HG03439 (cell line): ENCODE results near the gene PCGF2.

Experiments
- ATAC-seq: cut with Tn5 transposase; IDR thresholded peaks from one replicate; pipeline ENCODE4 v1.9.1; 2021; ENCODE audit warnings: mild to moderate bottlenecking, moderate library complexity; ENCODE audit not compliant: unreplicated experiment

PCGF2 gene

DNA sequence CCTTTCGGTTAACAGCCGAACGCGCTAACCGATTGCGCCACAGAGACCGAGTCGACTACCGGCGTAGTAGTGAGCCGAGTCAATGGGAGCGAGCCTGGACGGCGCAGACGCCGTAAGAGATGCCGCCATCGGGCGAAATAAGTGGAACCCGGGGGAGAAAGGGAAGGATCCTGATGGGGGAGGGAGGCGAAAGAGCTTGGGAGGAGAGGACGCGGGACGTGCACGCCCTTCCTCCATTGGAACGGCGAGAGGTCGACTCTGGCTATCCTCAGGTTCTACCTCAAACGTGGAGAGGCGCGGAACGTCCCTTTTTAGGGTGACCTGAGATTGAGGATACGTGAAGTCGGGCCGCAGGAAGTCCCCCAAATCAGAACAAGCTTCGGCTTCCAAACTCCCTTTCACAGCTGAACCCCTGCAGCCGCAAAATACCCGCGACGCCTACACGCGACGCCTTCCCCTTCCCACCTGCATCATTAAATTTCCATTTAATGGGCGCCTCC is 3.7 kb upstream of the PCGF2 start:
- ATAC-seq = peak; percentile 27

DNA sequence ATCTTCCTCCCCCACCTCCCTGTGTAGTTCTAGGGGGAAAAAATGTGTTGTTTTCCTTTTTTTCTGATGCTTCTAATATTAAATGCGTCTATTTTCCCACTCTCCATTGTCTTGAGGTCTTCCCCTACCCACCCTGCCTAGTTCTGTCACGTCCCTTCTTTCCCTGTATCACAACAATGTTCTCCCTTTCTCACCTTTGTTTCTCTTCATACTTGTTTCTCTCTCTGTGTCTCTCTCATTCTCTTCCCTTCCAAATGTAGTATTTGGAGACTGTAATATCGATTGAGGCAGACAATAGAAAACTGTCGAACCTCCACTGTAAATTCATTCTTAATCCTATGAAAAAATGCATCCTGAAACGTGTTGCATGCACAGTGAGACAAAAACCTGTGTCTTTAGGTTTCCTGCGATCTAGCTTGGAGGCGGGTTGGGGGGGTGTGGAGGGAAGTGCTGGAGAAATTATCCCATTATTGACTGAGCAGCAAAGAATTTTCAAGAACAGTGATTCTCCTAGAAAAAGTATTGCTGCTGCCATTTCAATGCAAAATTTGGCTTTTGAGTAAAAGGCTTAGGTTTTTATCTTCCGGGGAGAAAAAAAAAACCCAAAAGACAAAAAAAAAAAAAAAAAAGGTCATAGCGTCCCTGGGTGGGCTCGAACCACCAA is 3.1 kb upstream of the PCGF2 start:
- ATAC-seq = no peak

DNA sequence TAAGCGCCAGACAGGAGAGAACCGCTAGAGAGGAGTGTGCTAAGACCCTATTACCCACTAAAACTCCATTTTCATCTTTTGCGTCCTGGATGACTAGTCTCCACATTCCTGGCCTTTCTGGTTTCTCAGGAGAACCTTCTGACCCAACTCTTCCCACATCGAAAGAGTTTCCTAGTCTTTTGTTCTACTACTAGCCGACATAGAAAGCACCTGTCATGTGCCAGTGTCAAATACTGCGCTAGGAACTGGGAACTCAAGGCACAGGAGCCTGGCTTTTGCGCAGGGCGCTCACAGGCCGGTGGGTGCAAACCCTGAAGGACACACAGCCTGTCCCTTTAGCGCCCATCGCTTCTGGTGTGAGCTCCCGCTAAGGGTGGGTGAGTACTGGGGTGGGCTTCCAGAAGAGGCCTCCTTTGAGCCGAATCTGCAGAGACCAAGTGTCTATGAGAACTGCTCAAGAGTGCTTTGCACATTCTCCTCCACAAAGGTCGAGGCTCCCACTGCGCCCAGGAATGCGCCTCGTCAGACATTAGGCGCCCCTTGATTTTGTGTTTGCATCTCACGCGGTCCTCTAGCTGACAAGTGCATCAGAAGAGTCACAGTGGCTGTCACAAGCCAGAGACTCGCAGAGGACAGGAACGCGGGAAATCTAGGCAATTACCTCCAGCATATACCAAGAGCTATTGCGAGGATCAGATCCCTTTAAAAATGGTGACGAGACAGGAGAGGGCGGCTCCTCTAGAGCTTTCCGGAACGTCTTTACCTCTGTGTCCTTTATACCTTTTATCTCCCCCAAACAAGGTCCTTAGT is 2.4 kb upstream of the PCGF2 start:
- ATAC-seq = no peak

DNA sequence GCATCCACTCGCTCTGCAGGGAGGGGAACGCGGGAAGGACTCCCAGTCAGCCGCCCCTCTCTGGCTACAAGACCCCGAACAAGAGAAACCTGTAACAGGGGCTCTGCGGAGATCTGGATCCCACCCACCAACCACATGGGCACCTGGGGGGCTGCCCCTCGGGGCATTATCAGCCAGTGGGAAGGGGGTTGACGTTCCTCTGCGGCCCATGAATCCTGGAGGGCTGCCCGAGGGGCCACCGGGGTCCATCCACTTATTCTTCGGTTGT is 1.8 kb upstream of the PCGF2 start:
- no peak for ATAC-seq

DNA sequence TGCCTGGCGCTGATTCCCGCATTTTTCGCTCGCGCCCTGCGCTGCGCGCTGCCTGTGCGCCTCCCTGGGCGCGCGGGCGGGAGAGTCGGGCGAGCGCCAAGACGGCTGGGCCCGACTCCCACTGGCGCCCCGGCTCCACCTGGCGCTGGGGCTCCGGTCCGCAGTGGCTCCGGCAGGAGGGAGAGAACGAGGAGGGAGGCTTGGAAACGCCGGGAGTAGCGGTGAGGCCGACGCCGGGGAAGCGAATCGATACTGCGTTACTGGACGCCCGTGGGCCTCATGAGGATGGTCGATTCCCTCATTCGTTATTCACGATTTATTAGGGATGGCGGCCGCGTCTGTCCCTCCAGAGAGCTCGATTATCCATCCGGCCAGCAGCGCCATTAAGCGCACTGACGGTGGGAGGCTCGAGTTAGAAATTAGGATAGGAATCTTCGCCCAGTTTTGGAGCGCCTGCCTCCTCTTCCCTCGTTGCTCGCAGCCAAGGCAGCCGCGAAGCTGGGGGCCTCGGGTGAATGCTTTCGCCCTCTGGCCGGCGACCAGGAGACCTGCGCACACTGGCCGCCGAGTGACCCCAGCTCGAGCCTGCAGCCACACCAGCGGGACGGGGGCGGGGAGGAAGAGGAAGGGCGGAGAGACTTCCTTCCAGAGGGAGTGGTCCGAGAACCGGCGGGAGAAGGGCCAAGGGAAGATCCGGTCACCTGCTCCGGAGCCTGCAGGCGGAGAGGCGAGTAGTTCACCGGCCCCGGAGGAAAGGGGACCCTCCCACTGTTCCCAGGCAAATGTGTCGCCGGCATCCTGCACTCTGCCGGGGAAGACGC is 1.3 kb upstream of the PCGF2 start:
- no peak for ATAC-seq

DNA sequence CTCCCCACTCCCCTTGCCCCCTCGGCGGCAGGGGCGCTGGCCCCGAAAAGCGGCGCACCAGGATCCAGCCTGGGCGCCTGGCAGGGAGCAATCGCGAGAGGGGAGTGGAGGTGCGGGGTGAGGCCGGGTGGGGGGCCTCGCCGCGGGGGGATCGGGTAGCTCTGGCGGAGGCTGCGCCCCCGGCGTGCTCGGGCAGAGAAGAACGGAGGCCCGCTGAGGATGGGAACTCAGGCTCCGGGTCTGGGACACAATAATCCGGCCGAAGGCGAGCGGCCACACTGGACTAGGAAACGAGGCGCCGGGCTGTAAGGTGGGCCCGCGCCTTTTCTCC is 721 bp upstream of the PCGF2 start:
- no peak for ATAC-seq

DNA sequence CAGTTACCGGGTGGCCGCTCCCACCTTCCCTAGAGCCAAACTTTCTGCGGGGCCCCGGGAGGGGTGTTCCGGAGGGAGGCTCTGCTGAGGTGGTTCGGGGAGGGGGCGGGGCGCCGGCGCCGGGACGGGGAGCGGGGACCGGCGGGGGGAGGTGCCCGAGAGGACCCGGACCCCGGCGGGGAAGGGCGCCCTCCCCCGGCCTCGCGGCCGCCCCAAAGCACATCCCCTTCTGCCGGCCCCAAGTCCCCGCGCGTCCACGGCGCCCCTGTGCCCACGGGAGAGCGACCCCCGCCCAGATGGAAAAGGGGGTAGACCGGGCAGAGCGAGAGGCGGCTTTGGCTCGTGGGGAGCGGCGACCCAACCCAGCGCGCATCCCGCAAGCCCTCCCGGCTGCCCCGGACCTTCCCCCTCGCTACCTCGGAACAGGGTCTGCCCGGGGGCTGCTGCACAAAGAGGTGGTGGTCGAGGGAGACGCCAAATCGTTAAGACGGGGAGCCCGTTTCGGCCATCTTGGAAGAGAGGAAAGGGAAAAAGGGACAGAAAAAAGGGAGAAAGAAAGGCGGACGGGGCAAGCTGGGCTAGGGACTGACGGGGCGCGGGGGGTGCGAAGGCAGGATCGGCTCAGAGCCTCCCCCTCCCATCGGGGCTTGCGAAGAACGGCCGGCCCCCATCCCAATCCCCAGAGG is 530 bp downstream of the PCGF2 start:
- ATAC-seq = no peak

DNA sequence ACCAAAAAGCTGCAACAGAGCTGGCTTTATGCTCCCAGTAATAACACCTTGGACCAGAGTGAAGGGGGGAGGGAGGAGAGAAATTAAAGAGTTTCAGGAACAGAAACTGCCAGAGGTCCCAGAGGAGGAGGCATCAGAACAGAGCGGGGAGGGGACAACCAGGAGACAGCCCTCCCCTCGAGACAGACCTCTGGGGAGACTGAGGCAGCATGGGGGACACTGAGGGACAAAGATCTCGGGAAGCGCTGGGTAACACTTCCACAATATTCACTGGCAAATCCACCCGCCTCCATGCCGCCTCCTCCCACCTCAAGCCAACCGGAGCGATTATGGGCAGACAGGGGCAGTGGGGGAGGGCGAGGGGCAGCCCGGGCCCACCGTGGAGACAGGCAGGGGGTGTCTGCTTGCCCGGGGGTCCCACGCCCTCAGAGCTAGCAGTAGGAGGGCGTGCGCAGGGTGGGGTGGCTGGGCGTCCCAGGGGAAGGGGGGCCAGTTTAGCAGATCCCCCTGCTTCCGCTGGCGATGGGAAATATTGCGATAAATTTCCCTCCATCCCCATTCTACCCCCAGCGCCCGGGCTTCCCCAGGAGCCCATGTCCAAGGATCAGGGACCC is 1.2 kb downstream of the PCGF2 start:
- no peak for ATAC-seq

DNA sequence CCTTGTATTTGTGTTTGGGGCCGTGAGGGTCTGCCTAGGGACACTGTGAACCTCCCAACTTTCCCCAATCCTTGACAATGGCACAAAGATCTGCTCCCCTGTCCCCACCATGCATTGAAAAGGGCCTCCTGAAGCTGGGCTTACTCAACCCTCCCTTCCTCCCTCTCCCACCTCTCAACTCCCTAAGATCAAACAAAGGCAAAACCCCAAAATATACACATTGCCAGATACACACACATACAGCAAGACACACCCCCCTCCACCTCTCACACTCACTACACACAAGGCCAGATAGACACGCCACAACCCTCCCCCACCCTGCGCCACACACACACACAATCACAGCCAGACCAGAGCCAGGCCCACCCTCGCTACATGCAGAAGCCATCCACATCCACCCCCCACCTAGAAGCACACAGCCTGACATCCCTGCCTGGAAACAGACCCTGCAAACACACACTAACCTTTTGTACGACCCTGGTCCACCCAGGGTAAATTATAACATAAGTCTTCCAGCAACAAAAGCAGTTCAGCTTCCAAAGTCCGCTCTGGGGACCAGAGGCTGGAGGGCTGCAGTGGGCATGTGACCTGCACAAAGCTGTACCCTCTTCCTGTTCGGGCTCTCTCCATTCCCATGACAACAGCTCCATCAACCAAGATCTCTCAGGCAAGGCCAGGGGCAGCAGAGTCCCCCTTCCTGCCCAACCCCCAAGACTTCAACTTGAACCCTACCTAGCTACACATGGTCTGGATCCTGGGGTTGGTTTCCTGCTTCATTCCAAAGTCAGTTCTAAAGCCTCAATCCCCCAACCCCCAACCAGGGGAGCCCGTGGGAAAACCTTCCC is 1.9 kb downstream of the PCGF2 start:
- no peak for ATAC-seq

DNA sequence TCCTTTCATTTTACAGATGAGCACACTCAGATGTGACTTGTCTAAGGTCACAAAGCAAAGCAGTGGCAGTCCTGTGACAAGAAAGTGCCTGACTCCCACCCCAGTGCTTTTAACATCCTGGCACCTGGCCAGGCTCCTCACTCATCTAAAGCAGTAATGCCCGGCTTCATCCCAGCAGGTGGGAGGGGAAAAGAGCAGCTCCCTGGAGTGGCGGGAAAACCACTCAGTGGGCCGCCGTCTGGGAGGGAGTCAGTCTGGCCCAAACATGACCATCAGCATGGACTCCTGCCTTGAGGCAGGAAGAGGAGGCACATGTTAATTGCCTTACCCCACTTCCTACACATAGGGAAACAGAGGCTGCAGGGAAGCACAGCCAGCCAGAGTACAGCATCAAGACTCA is 2.6 kb downstream of the PCGF2 start:
- ATAC-seq = no peak

DNA sequence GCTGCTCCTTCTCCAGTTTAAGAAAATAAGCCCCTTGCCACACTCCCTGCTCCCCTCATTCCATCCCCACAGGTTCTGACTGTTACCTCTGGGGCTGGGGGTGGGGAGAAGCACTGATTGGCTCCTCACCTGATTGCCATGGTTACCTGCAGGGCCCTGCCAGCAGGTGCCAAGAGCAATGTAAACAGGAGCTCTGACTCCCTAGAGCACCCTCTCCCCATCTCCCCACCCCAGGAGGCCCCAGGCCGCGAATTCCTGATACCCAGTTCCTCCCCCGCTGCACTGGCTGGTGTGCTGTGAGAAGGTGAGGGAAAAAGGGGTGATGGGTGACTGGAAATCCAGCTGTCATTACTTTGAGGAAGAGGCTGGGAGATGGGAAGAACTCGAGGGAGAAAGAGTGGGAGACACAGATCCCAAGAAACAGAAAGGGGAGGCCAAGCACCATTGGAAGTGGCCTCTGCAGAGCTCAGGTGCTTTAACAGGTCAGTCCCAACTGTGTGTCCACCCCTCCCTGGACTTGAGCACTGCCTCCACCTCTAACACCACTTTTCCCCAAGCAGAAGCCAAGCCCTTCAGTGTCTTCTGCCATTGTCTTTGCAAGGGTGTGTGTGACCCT is 4.5 kb downstream of the PCGF2 start:
- ATAC-seq = no peak

DNA sequence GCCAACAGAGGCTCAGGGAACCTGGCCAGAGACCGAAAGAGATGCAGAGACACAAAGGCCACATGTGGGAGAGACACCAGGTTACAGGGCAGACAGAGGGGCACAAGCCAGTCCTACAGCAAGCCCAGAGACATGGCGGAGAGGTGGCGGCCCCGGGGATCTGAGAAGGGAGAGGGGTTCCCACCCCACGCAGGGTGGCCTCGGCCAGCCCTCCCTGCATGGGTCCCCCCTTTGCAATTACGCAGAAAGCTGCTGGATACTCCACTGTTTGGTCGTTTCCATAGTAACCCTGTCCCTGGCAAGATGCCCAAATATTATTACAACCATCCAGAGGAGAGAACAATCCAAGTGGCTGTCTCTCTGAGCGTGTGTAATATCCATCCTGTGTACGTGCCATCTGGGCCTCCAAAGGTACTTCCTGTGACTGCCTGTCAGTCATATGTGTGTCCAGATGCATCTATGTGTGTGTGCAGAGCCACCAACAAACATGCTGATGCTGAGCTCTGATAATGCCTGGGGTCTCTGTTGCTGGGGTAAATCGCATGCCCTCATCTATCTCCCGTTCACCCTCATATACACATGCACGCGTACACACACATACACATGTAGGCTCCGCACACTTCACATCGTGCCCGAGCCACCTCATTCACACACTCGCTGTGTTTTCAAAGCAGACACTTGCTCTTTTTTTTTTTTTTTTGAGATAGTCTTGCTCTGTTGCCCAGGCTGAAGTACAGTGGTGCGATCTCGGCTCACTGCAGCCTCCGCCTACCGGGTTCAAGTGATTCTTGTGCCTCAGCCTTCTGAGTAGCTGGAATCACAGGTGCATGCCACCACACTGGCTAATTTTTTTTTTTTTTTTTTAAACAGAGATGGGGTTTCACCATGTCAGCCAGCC is 5.5 kb downstream of the PCGF2 start:
- no peak for ATAC-seq

GRCh38 chr17:38741921-38742410 is 6.2 kb downstream of the PCGF2 start:
- no peak for ATAC-seq

DNA sequence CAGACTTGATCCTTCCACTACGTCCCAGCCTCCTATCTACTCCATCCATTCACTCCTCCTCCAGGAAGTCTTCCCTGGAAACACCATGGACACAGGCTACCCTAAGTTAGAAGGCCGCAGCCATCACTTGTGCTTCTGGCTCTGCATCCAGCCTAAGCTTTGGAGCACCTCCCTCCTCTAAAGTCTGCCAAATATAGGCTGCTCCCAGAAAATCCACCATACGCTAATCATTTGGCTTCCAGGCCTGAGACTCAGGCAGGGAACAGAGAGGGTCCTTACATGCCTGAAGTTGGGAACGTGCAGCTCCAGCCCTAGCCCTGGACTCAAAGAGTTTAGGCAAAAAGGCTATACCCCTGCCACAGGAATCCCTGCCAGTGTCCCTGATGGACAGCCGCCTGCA is 6.7 kb downstream of the PCGF2 start:
- no peak for ATAC-seq

DNA sequence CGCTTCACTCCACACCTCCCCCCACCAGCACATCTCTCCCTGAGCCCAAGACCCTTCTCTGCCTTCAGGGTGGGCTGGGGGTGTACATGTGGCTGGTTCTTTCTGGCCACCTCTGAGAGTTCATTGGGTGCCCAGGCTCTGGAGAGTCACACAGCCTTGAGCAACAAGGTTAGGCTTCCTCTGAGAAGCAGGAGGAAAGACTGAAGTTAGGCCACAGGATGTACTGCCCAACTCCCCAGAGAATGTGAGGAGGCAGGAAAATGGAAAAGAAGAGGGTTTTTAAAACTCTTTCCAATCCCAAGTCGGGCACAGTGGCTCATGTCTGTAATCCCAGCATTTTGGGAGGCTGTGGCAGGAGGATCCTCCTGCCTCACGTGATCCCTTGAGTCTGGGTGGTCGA is 7.3 kb downstream of the PCGF2 start:
- no peak for ATAC-seq

- ATAC-seq = no peak
Observed at GRCh38 chr17:38740044-38740443, 8.1 kb downstream of the PCGF2 start.

DNA sequence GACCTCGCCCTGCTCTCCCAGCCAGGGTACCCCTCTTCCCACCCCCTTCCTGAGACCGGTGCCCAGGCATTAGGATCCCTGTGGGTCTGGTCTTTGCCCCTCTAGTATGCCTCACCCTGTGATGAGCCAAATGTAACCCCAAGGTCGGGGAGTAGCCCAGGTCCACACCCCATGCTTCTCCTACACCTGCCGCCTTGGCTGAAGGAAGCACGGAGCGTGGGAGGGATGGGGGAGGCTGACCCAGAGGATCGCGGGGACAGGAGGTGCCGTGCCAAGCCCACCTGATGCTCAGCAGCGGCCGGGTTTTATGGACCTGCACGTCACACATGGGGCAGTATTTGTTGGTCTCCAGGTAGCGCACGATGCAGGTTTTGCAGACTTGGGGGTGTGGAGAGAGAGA is 8.8 kb downstream of the PCGF2 start:
- ATAC-seq = no peak

- ATAC-seq = no peak
Observed at GRCh38 chr17:38738686-38739085, 9.4 kb downstream of the PCGF2 start.
